ENCODE data around the gene PIM2.

The PIM2 gene

DNA sequence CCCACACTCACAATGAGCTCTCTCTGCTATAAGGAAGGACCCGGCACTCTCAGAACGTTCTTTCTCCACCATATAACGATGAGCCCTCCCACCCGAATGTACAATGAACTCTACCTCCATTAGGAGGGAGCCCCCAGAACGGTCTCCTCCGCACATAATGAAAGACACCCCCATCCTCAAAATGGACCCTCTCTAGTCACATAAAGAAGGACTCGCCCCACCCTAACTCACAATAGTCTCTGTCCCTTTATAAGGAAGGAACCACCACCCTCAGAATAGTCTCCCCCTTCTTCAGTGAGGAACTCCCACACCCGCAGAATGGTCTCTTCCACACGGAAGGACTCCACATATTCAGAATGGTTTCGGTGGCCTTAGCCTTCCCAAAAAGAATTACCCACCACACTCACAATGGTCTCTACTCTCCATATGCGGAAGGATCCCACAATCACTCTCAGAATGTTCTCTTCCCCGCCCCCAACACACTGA lies 7.9 kb downstream of the PIM2 start:
- H3K27me3 ChIP-seq (ENCODE audit: low read length): no peaks in the 10 kb centered on the region
- peaks cover 19% of the 10 kb centered on the region for H3K79me2 ChIP-seq (ENCODE audit: insufficient read depth, low read length)
- no peaks in the 10 kb centered on the region for H3K36me3 ChIP-seq (ENCODE audit: low read length)
- no peaks in the 10 kb centered on the region for H3K9me3 ChIP-seq (ENCODE audit: insufficient read depth, low read length)
- H3K4me2 ChIP-seq (ENCODE audit: low read depth, low read length, poor library complexity, severe bottlenecking): peak overlapping the region; percentile 80
- no peaks in the 10 kb centered on the region for H4K20me1 ChIP-seq (ENCODE audit: low read depth, low read length)
- TF ChIP-seq, protein P1, sequence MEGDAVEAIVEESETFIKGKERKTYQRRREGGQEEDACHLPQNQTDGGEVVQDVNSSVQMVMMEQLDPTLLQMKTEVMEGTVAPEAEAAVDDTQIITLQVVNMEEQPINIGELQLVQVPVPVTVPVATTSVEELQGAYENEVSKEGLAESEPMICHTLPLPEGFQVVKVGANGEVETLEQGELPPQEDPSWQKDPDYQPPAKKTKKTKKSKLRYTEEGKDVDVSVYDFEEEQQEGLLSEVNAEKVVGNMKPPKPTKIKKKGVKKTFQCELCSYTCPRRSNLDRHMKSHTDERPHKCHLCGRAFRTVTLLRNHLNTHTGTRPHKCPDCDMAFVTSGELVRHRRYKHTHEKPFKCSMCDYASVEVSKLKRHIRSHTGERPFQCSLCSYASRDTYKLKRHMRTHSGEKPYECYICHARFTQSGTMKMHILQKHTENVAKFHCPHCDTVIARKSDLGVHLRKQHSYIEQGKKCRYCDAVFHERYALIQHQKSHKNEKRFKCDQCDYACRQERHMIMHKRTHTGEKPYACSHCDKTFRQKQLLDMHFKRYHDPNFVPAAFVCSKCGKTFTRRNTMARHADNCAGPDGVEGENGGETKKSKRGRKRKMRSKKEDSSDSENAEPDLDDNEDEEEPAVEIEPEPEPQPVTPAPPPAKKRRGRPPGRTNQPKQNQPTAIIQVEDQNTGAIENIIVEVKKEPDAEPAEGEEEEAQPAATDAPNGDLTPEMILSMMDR (IDR thresholded peaks at IDR 0.05; ENCODE audit: insufficient read depth, low read length, poor library complexity, severe bottlenecking): no peak
- TF ChIP-seq EZH2phosphoT487 (conservative IDR thresholded peaks at IDR 0.05; ENCODE audit: low read length): no peak
- peak overlapping the region; percentile 98 for H3K4me3 ChIP-seq (ENCODE audit: insufficient read depth, low read length, poor library complexity, severe bottlenecking)
- H3K9ac ChIP-seq (ENCODE audit: low read length): peak overlapping the region; percentile 76
- peak overlapping the region; percentile 60 for H3K27ac ChIP-seq (ENCODE audit: low read depth, low read length)
- peaks cover 15% of the 10 kb centered on the region; the same call in 1 of the 2 replicates for H3F3A ChIP-seq (ENCODE audit: insufficient read depth)
- H3K9me2 ChIP-seq (replicated peaks; ENCODE audit: insufficient read depth, low read length): no peaks in the 10 kb centered on the region
- peak overlapping the region; percentile 15 for H2AFZ ChIP-seq (ENCODE audit: low read depth, low read length, severe bottlenecking)

DNA sequence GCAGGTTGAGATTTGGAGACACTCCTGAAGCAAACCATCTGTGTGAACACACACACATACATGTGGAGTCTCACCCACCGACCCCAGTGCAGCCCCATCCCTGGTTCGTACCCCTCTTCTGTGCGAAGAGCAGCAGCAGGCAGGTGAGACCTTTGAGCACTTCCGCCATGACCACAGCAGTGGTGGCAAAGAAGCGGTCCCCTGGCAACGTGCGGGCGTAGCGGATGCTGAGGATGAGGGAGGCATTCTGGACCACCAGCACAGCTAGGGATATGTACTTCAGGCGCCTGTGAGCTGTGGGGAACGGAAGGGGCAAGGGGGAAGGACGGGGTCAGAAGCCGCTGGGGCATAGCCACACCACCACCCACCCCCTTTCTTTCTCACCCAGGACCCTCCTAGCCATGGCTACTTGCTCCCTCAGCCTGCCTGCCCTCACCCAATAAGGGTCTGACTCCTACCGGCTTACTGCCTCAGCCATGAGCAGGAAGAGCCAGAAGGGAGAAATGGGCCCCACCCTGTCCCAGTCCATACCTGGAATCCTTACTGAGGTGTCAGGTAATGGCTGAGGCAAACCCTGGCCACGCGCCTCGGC lies 9.0 kb downstream of the PIM2 start:
- no peak for TF ChIP-seq EZH2phosphoT487 (conservative IDR thresholded peaks at IDR 0.05; ENCODE audit: low read length)
- TF ChIP-seq, protein P1 (IDR thresholded peaks at IDR 0.05; ENCODE audit: insufficient read depth, low read length, poor library complexity, severe bottlenecking): no peak
- H4K20me1 ChIP-seq (ENCODE audit: low read depth, low read length): no peaks in the 10 kb centered on the region
- no peak overlapping the region for H3K9ac ChIP-seq (ENCODE audit: low read length)
- H3K4me2 ChIP-seq (ENCODE audit: low read depth, low read length, poor library complexity, severe bottlenecking): peak overlapping the region; percentile 80
- no peaks in the 10 kb centered on the region for H3K27me3 ChIP-seq (ENCODE audit: low read length)
- no peaks in the 10 kb centered on the region for H3K36me3 ChIP-seq (ENCODE audit: low read length)
- H3K79me2 ChIP-seq (ENCODE audit: insufficient read depth, low read length): peaks cover 18% of the 10 kb centered on the region
- no peak overlapping the region for H3K4me3 ChIP-seq (ENCODE audit: insufficient read depth, low read length, poor library complexity, severe bottlenecking)
- H3K27ac ChIP-seq (ENCODE audit: low read depth, low read length): no peak overlapping the region
- H3K9me2 ChIP-seq (replicated peaks; ENCODE audit: insufficient read depth, low read length): no peaks in the 10 kb centered on the region
- no peaks in the 10 kb centered on the region for H3K9me3 ChIP-seq (ENCODE audit: insufficient read depth, low read length)
- H2AFZ ChIP-seq (ENCODE audit: low read depth, low read length, severe bottlenecking): no peak overlapping the region
- H3F3A ChIP-seq (ENCODE audit: insufficient read depth): peaks cover 15% of the 10 kb centered on the region; the same call in 1 of the 2 replicates

DNA sequence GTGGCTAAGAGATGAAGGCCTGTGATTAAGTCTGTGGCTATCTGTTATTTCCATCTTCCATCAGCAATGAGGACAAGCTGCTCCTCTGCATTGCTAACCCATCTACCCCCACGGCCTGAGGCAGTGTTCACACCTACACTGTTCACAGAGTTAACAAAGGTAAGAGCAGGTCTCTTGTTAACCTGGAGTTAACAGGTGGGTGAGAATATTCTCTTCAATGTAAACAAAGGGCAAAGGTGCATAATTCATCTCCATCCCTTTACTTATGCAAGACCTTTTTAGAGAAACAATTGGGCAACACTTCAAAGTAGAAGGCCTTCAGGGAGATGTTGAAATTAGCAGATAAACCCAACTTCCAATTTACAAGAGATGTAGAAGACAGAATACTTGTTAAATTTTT lies 10.2 kb downstream of the PIM2 start:
- H3K79me2 ChIP-seq (ENCODE audit: insufficient read depth, low read length): peaks cover 18% of the 10 kb centered on the region
- H3K27ac ChIP-seq (ENCODE audit: low read depth, low read length): no peak overlapping the region
- TF ChIP-seq EZH2phosphoT487 (conservative IDR thresholded peaks at IDR 0.05; ENCODE audit: low read length): no peak
- TF ChIP-seq, protein P1 (IDR thresholded peaks at IDR 0.05; ENCODE audit: insufficient read depth, low read length, poor library complexity, severe bottlenecking): no peak
- no peak overlapping the region for H3K4me2 ChIP-seq (ENCODE audit: low read depth, low read length, poor library complexity, severe bottlenecking)
- H2AFZ ChIP-seq (ENCODE audit: low read depth, low read length, severe bottlenecking): no peak overlapping the region
- no peaks in the 10 kb centered on the region for H4K20me1 ChIP-seq (ENCODE audit: low read depth, low read length)
- H3F3A ChIP-seq (ENCODE audit: insufficient read depth): peaks cover 15% of the 10 kb centered on the region; the same call in 1 of the 2 replicates
- no peak overlapping the region for H3K9ac ChIP-seq (ENCODE audit: low read length)
- H3K36me3 ChIP-seq (ENCODE audit: low read length): no peaks in the 10 kb centered on the region
- no peaks in the 10 kb centered on the region for H3K27me3 ChIP-seq (ENCODE audit: low read length)
- H3K9me2 ChIP-seq (replicated peaks; ENCODE audit: insufficient read depth, low read length): no peaks in the 10 kb centered on the region
- H3K4me3 ChIP-seq (ENCODE audit: insufficient read depth, low read length, poor library complexity, severe bottlenecking): no peak overlapping the region
- H3K9me3 ChIP-seq (ENCODE audit: insufficient read depth, low read length): no peaks in the 10 kb centered on the region

Data from SU-DHL-6 (cell line).